GM18870 (cell line): ENCODE data around the gene TSPAN3.

Experiments
- ATAC-seq: cut with Tn5 transposase; IDR thresholded peaks from one replicate; pipeline ENCODE4 v1.9.1; 2021; ENCODE audit warnings: moderate library complexity; ENCODE audit not compliant: unreplicated experiment

Gene TSPAN3

DNA sequence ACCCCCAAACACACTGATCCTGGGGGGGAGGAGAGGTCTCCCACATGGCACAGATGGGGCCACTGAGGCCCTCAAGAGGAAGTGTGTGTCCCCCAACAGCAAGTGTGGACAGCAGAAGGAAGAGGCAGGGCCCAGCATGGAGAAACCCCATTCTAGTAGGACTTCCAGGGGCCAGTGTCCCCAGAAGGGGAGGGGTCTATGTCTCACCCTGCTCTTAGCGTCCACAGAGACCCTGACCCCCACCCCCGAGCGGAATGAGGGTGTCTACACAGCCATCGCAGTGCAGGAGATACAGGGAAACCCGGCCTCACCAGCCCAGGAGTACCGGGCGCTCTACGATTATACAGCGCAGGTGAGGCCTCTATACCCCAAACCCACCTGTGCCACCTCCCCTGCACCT is 35.3 kb downstream of the TSPAN3 start:
- no peak for ATAC-seq

DNA sequence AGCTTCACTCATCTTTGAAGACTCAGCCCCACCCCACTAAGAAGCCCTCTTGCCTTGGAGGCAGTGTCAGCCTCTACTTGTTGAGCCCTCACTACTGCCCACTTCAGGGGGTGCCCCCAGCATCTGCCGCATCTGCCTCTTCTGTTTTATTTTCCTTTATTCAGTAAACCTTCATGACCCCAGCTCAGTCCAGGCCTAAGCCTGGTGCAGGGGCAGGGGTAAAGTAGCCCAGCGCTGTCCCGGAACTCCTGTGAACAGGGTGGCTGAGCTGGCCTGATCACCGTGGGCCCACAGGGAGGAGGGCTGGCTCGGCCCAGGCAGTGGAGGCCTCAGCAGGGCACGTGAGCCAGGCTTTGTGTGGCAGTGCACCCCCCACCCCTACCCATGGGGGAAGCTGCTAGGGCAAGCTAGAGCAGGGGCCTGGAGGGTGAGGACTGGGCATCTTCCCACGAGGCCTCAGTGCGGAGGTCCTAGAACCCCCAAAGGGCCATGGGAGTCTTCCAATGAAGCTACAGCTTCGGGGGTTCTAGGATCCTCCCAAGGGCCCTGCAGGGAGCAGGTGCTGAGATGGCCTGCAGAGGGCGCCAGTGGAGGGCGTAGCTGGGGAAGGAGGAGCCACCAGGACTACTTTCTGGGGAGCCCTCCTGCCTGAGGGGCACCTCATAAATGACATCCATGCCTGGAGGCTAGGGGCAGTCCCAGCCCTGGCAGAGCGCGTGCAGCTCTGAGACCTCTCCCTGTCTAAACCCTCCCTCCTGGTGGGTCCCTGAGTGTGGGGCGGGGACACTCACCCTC is 36.0 kb downstream of the TSPAN3 start:
- no peak for ATAC-seq

DNA sequence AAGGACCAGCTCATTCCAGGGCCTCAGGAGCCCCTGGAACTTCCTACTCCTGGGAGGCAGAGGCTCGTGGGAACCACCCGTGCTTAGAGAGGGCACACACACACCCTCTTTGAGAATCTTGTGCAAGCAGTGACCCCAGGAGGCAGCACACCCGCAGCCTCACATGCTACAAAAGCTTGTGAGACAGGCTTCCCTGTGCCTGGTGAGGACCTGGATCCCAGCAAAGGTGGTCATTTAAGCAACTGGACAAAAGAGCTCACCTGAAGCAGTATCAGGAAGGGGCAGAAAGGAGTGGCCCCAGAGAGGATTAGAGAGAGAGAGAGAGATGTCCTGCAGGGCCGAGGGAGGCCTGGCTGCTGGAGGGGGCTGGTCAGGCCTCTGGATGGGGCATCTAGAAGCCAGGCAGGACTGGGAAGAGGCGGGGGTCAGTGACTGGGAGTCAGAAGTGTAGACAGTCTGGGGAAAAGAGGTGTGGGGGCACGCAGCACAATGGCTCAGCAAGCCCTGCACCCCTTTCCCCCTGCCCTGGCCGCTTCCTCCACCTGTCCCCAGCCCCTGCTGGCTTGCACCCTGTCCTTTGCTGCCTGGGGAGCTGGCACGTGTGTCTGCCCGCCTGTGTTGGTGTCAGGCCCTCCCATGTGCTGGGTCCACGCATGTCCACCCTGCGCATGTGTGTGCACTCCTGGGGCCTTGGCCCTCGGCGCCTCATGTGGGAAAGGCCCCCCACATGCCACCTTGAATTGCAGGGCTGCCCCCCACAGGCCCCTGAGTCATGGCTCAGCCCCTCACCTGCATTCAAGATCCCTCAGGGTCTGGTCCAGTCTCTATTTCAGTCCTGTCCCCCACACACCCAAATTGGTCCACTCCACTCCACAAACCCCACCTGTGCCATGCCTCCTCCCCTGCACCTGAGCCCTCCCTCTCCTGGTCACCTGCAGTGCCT is 36.9 kb downstream of the TSPAN3 start:
- no peak for ATAC-seq

GRCh38 chr15:77033417-77033728 is 37.5 kb downstream of the TSPAN3 start:
- ATAC-seq, result no peak

DNA sequence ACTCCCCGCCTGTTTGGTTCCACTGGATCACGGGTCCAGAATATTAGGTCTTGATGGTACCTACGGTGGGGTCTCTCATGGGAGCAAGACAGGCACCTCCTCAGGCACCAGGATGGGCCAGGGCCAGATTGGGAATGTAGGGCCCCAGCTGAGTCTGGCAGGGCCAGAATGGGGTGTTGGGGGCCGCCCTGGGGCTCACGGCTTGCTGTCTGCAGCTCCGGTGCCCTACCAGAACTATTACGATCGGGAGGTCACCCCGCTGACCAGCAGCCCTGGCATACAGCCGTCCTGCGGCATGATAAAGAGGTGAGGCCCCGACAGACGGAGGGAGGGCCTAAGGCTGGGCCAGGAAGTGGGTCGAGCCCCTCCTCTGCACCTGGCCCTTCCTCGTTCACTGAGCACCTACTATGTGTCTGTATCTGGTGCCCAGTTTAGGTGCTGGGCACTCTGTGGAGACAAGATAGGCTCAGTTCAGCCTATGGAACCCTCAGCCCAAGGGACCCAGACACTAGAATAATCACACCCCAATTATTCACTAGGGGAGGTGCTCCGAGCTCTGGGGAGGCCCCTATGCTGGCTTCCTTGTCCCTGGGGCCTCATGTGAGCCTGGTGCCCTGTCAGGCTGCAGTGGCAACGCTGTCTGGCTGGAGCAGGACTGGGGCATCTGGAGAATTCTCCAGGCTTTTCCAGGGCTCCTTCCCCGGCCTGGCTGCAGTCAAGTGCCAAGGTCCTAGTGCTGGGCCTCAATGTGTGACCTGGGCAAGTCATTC is 38.1 kb downstream of the TSPAN3 start:
- ATAC-seq, result no peak

DNA sequence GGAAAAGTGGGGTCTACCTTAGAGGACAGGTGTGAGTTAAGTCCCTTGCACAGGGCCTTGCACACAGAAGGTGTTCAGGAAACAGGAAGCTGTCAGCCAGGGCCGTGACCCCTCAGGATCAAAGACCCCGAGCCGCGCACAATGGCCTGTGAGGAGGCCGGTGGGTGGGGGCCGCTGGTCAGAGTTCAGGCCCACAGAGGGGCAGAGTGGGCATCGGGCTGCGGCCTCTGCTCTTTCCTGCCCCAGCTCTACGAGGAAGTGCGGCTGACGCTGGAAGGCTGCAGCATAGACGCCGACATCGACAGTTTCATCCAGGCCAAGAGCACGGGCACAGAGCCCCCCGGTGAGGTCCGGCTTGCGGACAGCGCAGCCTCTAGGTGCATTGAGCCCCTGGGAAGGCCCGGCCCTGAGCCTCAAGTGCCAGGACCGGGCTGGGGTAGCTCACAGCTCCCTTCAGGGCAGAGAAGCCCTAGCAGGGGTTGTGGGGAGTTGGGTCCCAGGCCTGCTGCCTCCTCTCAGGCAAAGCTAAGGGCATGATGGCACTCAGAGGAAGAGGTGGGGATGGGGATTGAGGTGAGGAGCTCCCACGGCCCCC is 38.8 kb downstream of the TSPAN3 start:
- no peak for ATAC-seq

GRCh38 chr15:77031376-77032050 is 39.4 kb downstream of the TSPAN3 start:
- ATAC-seq, result no peak

- no peak for ATAC-seq
These were observed 40.0 kb downstream of the TSPAN3 start for GRCh38 chr15:77030928-77031375.

DNA sequence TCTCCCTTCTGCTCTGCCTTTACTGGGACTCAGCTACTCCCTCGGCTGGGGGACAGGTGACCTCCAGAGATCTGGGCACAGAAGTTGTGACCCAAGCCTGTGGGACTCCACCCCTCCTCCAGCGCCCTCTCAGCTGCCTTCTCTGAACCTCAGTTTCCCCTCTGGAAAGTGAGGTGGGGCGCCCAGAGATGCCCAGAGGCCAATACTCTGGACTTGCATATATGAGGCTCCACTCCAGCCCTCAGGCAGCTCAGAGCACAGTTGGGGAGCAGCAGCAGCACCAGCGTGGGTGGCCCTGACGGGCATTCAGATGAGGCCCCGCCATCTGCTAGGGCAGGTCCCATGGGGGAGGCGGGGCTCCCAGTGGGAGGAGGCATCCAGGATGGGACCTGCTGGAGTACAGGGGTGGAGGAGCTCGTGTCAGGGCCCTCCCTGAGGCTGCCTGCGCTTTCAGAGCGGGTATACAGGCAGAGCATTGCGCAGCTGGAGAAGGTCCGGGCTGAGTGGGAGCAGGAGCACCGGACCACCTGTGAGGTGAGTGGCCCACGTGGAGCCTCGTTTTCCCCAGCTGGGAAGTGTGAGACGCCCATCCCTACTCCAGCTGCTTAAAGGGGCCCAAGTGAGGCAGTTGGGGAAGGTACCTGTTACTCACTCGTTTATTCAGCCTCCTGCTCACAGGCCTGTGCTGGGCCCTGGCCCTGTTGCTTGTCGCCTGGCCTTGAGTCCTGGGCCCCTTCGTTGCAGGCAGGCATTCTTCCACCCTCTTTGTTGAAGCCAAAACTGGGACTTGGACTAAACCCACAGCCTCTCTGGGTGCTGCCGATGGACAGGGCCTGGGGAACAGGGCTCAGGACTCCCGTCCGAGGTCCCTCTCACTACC is 40.6 kb downstream of the TSPAN3 start:
- ATAC-seq, result no peak

- no peak for ATAC-seq
These were observed 41.5 kb downstream of the TSPAN3 start for GRCh38 chr15:77029166-77030047.

- no peak for ATAC-seq
These were observed 42.3 kb downstream of the TSPAN3 start for GRCh38 chr15:77028451-77029165.

DNA sequence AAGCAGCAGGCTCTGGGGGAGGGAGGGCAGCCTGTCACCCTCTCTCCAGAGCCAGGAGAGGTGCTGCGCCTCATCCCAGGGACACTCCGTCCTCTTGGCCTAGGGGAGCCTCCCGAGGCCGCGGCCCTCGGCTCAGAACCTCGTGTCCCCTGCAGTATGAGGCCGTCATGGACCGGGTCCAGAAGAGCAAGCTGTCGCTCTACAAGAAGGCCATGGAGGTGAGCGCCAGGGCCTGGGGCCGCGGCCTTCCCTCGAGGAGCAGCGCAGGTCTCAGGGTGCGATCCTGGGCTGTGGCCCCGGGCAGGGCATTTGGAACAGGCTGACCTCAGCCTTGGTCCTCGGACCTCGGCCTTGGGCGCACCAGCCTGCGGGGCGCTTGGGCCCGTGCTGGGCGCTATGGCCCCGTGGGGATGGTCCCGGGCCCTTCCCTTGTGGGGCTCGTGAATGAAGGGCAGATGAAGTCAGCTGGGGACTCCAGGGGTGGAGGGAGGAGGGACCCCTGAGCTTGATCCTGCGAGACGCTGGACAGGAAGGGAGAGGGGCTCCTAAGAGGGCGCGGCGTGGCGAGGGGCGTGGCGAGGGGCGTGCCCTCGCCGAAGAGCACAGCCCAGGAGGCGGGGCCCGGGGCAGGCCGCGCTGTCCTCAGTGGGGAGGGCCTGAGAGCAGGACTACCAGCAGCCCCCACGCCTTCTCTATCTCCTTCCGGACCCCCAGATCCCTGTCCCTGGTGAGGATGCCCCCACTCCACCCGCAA is 43.0 kb downstream of the TSPAN3 start:
- no peak for ATAC-seq

DNA sequence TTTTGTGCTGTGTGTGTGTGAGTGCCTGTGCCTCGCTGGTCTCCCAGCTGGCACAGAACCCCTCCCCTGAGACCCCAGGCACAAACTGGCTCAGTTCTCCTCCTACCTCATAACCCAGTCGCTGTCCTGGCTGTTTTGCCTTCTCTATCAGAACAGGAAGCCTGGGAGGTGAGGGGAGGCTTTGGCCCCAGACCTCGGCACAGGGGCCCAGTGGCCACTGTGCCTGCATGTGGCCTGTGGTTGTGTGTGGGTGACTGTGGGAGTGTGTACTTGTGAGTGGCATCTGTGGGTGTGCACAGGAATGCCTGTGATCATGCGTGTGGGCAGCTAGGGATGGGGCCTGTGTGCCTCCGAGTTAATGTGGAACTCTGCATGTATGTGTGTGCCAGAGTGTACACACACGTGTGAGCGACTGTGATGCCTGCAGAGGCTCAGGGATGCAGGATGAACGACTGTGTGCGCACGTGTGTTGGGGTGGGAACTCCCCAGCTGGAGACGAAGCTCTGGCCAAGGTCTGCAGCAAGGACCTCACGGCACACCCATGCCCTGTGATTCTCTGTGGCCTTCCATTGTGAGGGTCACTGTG is 43.7 kb downstream of the TSPAN3 start:
- no peak for ATAC-seq

GRCh38 chr15:77026501-77027110 is 44.3 kb downstream of the TSPAN3 start:
- no peak for ATAC-seq

DNA sequence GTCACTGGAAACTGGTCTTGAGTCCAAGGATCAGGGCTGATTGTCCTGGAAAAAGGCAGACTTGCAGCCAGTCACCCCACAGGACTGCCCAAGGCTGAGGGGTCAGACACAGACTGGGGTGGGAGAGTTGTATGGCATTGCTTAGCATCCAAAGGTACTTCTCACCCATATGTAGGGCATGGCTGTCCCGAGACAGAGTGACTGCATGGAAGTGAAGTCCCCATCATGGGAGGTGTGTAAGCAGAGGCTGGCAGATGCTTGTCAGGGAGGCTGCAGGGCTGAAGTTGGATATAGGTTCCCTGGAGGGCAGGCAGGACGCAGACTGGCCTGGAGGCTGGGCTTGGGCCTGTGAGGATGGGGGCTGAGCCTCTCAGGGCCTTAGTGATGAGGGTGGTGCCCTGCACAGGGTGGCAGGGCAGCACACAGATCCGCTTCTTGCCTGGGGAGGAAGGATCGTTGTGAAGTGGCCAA is 44.9 kb downstream of the TSPAN3 start:
- no peak for ATAC-seq
